Lung (tissue), 12 donors: Measurements from ENCODE around the gene HAUS8. TPM values are rescaled to one million over a fixed set of nuclear protein-coding genes. Genes with fewer than 3 reads are reported as not detected.

Experiments used
- ATAC-seq: fragments of 200-7000 bp; cut with Tn5 transposase; one replicate; pipeline ENCODE4 v1.9.1; 2020; ENCODE audit warnings: moderate number of reproducible peaks; ENCODE audit not compliant: insufficient read depth, low FRiP score
- DNase-seq, 3 donors: peaks; one replicate each; pipeline ENCODE4 v3.0.0-alpha.2; 2013 to 2017
- H3K27ac ChIP-seq, 2 donors: one replicate each; pipeline ENCODE4 v1.5.1; 2013; ENCODE audit warnings: mild to moderate bottlenecking in 2 of 2, moderate library complexity in 2 of 2, control low read depth in 1 of 2, inconsistent platforms in 1 of 2, low read depth in 1 of 2, low read length in 1 of 2
- H3K27me3 ChIP-seq, 3 donors: one replicate each; pipeline ENCODE4 v1.5.1; 2013; ENCODE audit warnings: low read length in 2 of 3; ENCODE audit not compliant: control insufficient read depth in 3 of 3, insufficient read depth in 3 of 3
- H3K36me3 ChIP-seq, 4 donors: one replicate each; pipeline ENCODE4 v1.5.1; 2013; ENCODE audit warnings: low read length in 4 of 4, mild to moderate bottlenecking in 1 of 4, moderate library complexity in 1 of 4; ENCODE audit not compliant: control insufficient read depth in 4 of 4, insufficient read depth in 4 of 4
- H3K4me1 ChIP-seq, 5 donors: one replicate each; pipeline ENCODE4 v1.5.1; 2013; ENCODE audit warnings: low read length in 5 of 5, mild to moderate bottlenecking in 2 of 5, moderate library complexity in 1 of 5; ENCODE audit not compliant: control insufficient read depth in 5 of 5, insufficient read depth in 5 of 5
- H3K4me3 ChIP-seq: one replicate; pipeline ENCODE4 v1.5.1; 2013; ENCODE audit warnings: mild to moderate bottlenecking, control low read depth, moderate library complexity
- H3K9ac ChIP-seq, 2 donors: one replicate each; pipeline ENCODE4 v1.5.1; 2013; ENCODE audit warnings: low read length in 2 of 2, control low read depth in 1 of 2; ENCODE audit not compliant: insufficient read depth in 1 of 2
- H3K9me3 ChIP-seq, 4 donors: one replicate each; pipeline ENCODE4 v1.5.1; 2013; ENCODE audit warnings: low read length in 3 of 4, mild to moderate bottlenecking in 1 of 4, moderate library complexity in 1 of 4; ENCODE audit not compliant: control insufficient read depth in 4 of 4, insufficient read depth in 3 of 4
- WGBS, 2 donors: extraction: QIAGEN DNeasy Blood & Tissue Kit; methylation state at CpG; one replicate each; pipeline ENCODE4 v1.1.7; 2013; 5-methylcytosine and 5-hydroxymethylcytosine counted together
- polyA plus RNA-seq, 2 donors: library from polyadenylated mRNA; stranded (reverse); fragments of 200-250 nt; gene quantifications; one replicate each; pipeline ENCODE4 v1.2.1, GENCODE V29; 2013
- total RNA-seq, 2 donors: library from RNA; depleted of rRNA in 1 of 2; stranded (reverse); fragments of >200 nt in 1 of 2; gene quantifications; one replicate each; pipeline ENCODE4 v1.2.1, GENCODE V29; 2014 to 2021
- TF ChIP-seq, protein P1 (sequence below): IDR thresholded peaks from 2 replicates; pipeline ENCODE4 v1.5.1; 2012; ENCODE audit warnings: mild to moderate bottlenecking; ENCODE audit errors: control extremely low read depth, extremely low read depth
- donor health status: control.
- donor health status: control.
- donor health status: Bipolar disorder and iron deficiency.
- donor health status: healthy.
- donor health status: DM: yes; HTN: yes; CAD: no.

HAUS8 gene
- total and polyA plus RNA-seq, 4 donors = 6.1 to 13.8 (median 8.5) TPM

DNA sequence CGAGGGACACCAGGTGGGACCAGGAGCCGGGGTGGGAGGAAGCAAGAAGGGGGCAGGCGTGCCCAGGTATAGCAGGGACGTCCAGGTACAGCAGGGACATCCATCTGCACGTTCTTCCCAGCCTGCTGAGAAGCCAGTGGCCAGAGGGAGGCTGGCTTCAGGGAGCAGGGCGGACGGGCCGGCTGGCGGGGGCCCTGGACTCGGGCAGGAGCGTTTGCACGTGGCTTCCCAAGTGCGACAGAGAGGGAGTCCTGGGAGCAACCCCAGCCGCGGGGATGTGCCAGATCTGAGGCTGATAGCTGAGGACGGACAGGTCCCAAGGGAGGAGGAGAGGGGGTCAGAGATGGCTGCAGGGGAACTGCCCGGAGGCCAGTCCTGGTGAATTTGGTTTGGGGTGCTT, 37.0 kb upstream of the HAUS8 start:
- DNase-seq = no peak
- TF ChIP-seq, protein P1, sequence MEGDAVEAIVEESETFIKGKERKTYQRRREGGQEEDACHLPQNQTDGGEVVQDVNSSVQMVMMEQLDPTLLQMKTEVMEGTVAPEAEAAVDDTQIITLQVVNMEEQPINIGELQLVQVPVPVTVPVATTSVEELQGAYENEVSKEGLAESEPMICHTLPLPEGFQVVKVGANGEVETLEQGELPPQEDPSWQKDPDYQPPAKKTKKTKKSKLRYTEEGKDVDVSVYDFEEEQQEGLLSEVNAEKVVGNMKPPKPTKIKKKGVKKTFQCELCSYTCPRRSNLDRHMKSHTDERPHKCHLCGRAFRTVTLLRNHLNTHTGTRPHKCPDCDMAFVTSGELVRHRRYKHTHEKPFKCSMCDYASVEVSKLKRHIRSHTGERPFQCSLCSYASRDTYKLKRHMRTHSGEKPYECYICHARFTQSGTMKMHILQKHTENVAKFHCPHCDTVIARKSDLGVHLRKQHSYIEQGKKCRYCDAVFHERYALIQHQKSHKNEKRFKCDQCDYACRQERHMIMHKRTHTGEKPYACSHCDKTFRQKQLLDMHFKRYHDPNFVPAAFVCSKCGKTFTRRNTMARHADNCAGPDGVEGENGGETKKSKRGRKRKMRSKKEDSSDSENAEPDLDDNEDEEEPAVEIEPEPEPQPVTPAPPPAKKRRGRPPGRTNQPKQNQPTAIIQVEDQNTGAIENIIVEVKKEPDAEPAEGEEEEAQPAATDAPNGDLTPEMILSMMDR = no peak
- H3K9ac ChIP-seq = no peak overlapping the region
- H3K4me1 ChIP-seq = peaks cover 0 to 8% (median 0%) of the 10 kb centered on the region in 5 donors
- no peaks in the 10 kb centered on the region for H3K9me3 ChIP-seq
- no peak overlapping the region for H3K27ac ChIP-seq
- no peak for ATAC-seq
- peaks cover 0 to 23% (median 6%) of the 10 kb centered on the region in 4 donors for H3K36me3 ChIP-seq
- H3K27me3 ChIP-seq = no peaks in the 10 kb centered on the region
- no peak overlapping the region for H3K4me3 ChIP-seq
- WGBS, 2 donors = 81 to 87% methylated on average over 17 of the region's 17 CpGs

DNA sequence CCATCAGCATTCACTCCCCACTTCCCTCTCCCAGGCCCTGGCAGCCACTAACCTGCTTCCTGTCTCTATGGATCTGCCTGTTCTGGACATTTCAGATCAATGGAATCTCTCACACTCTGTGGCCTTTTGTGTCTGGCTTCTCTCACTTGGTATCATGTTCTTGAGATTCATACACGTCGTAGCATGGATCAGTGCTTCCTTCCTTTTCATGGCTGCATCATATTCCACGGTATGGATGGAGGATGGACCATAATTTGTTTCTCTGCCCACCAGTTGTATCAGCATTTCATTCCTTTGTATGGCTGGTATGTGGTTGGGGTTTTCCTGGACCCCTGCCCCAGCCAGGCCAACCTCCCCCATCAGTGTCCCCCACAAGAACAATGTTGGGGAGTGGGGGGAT, 36.5 kb upstream of the HAUS8 start:
- no peak overlapping the region for H3K27ac ChIP-seq
- TF ChIP-seq, protein P1 = no peak
- peaks cover 0 to 23% (median 6%) of the 10 kb centered on the region in 4 donors for H3K36me3 ChIP-seq
- H3K9ac ChIP-seq = no peak overlapping the region
- WGBS, 2 donors = 72 to 76% methylated on average over 3 of the region's 3 CpGs
- H3K4me1 ChIP-seq = peaks cover 0 to 10% (median 0%) of the 10 kb centered on the region in 5 donors
- no peak for ATAC-seq
- no peak overlapping the region for H3K4me3 ChIP-seq
- no peaks in the 10 kb centered on the region for H3K27me3 ChIP-seq
- no peaks in the 10 kb centered on the region for H3K9me3 ChIP-seq
- DNase-seq = no peak

GRCh38 chr19:17110599-17110966, 35.3 kb upstream of the HAUS8 start:
- H3K4me3 ChIP-seq = no peak overlapping the region
- 77 to 88% methylated on average over 10 of the region's 10 CpGs for WGBS, 2 donors
- ATAC-seq = no peak
- DNase-seq = no peak
- peaks cover 0 to 23% (median 6%) of the 10 kb centered on the region in 4 donors for H3K36me3 ChIP-seq
- no peak overlapping the region for H3K9ac ChIP-seq
- TF ChIP-seq, protein P1 = no peak
- peak overlapping the region in 1 of 2 donors; percentile 73 for H3K27ac ChIP-seq
- H3K4me1 ChIP-seq = peaks cover 0 to 10% (median 0%) of the 10 kb centered on the region in 5 donors
- H3K27me3 ChIP-seq = no peaks in the 10 kb centered on the region
- H3K9me3 ChIP-seq = no peaks in the 10 kb centered on the region
